Vagina (tissue), 2 donors: ENCODE results near the gene OOEP. TPM values are rescaled to one million over a fixed set of nuclear protein-coding genes. Genes with fewer than 3 reads are reported as not detected.

Source experiments
- DNase-seq, 2 donors: peaks; one replicate each; pipeline ENCODE4 v3.0.0-alpha.2; 2017; ENCODE audit errors: extremely low spot score in 2 of 2
- H3K27ac ChIP-seq: fragments of 200-600 bp; sonication (generic); one replicate; pipeline ENCODE4 v1.5.1; 2019
- H3K27me3 ChIP-seq: fragments of 200-600 bp; sonication (generic); one replicate; pipeline ENCODE4 v1.5.1; 2019
- H3K36me3 ChIP-seq, 2 donors: fragments of 200-600 bp; sonication (generic); one replicate each; pipeline ENCODE4 v1.5.1; 2017 to 2019
- H3K4me1 ChIP-seq: fragments of 200-600 bp; sonication (generic); one replicate; pipeline ENCODE4 v1.5.1; 2019
- H3K4me3 ChIP-seq, 2 donors: fragments of 200-600 bp; sonication (generic); 1 replicate in 1 of 2; 2 replicates in 1 of 2; pipeline ENCODE4 v1.5.1; 2016 to 2019
- H3K9me3 ChIP-seq: fragments of 200-600 bp; sonication (generic); one replicate; pipeline ENCODE4 v1.5.1; 2019
- CTCF ChIP-seq, 3 experiments: fragments of 450-650 bp in 2 of 3; fragments of 200-600 bp in 1 of 3; sonication (generic) in 1 of 3; IDR thresholded peaks; one replicate each; pipeline ENCODE4 v1.5.1; 2017 to 2019; ENCODE audit warnings: antibody characterized with exemption in 3 of 3, mild to moderate bottlenecking in 2 of 3, moderate library complexity in 2 of 3
- POLR2A ChIP-seq, 2 donors: fragments of 450-650 bp; IDR thresholded peaks; one replicate each; pipeline ENCODE4 v1.6.1; 2017; ENCODE audit warnings: antibody characterized with exemption in 2 of 2, mild to moderate bottlenecking in 2 of 2, moderate library complexity in 2 of 2
- POLR2AphosphoS5 ChIP-seq, 2 donors: sonication (generic); formaldehyde crosslinking; IDR thresholded peaks; one replicate each; pipeline ENCODE4 v1.9.0; 2017; ENCODE audit warnings: antibody characterized with exemption in 2 of 2, mild to moderate bottlenecking in 2 of 2, low read depth in 1 of 2; ENCODE audit not compliant: insufficient read depth in 1 of 2
- intact Hi-C: fragments of 100-400 bp; cut with DNase I; formaldehyde crosslinking; loops from one replicate; pipeline ENCODE4 v1.15.1; 2023
- total RNA-seq: library from RNA; depleted of rRNA; stranded (reverse); fragments of >200 nt; gene quantifications from one replicate; pipeline ENCODE4 v1.2.3, GENCODE V29; 2016

OOEP gene
- total RNA-seq, 1 donor from 2014 or later = not detected

- no peak overlapping the region for H3K27ac ChIP-seq
- intact Hi-C loops = no loop called here
- H3K4me1 ChIP-seq = no peaks in the 10 kb centered on the region
- no peaks in the 10 kb centered on the region for H3K9me3 ChIP-seq
- H3K4me3 ChIP-seq = no peak overlapping the region
- no peaks in the 10 kb centered on the region for H3K27me3 ChIP-seq
- no peak for DNase-seq
- H3K36me3 ChIP-seq = no peaks in the 10 kb centered on the region
- no peak for TF ChIP-seq POLR2A (IDR thresholded peaks at IDR 0.05)
- TF ChIP-seq CTCF (IDR thresholded peaks at IDR 0.05) = no peak
- no peak for TF ChIP-seq POLR2AphosphoS5 (IDR thresholded peaks at IDR 0.05; ENCODE audit: insufficient read depth in 1 of 2, low read depth in 1 of 2)
Observed at GRCh38 chr6:73377225-73377624, 7.5 kb upstream of the OOEP start.

GRCh38 chr6:73375216-73375615 lies 5.5 kb upstream of the OOEP start:
- no peaks in the 10 kb centered on the region for H3K27me3 ChIP-seq
- no peak for DNase-seq
- TF ChIP-seq POLR2AphosphoS5 (IDR thresholded peaks at IDR 0.05; ENCODE audit: insufficient read depth in 1 of 2, low read depth in 1 of 2) (no peak), POLR2A (IDR thresholded peaks at IDR 0.05) (no peak), CTCF (IDR thresholded peaks at IDR 0.05) (no peak)
- no peaks in the 10 kb centered on the region for H3K9me3 ChIP-seq
- H3K36me3 ChIP-seq = no peaks in the 10 kb centered on the region
- intact Hi-C loops = no loop called here
- no peak overlapping the region for H3K4me3 ChIP-seq
- no peaks in the 10 kb centered on the region for H3K4me1 ChIP-seq
- H3K27ac ChIP-seq = no peak overlapping the region

- Histone ChIP-seq H3K9me3 (no peaks in the 10 kb centered on the region), H3K27ac (no peak overlapping the region), H3K36me3 (no peaks in the 10 kb centered on the region), H3K27me3 (no peaks in the 10 kb centered on the region), H3K4me1 (no peaks in the 10 kb centered on the region), H3K4me3 (no peak overlapping the region)
- no peak for DNase-seq
- intact Hi-C loops = no loop called here
- TF ChIP-seq POLR2A (IDR thresholded peaks at IDR 0.05) = no peak
Observed at GRCh38 chr6:73372516-73372915, 2.8 kb upstream of the OOEP start.

GRCh38 chr6:73371984-73372383 lies 2.3 kb upstream of the OOEP start:
- TF ChIP-seq POLR2A (IDR thresholded peaks at IDR 0.05) = no peak
- TF ChIP-seq POLR2AphosphoS5 (IDR thresholded peaks at IDR 0.05; ENCODE audit: insufficient read depth in 1 of 2, low read depth in 1 of 2) = no peak
- TF ChIP-seq CTCF (IDR thresholded peaks at IDR 0.05) = no peak
- Histone ChIP-seq H3K27ac (no peak overlapping the region), H3K9me3 (no peaks in the 10 kb centered on the region), H3K36me3 (no peaks in the 10 kb centered on the region), H3K4me1 (no peaks in the 10 kb centered on the region), H3K4me3 (no peak overlapping the region), H3K27me3 (no peaks in the 10 kb centered on the region)
- no peak for DNase-seq
- intact Hi-C loops = no loop called here

- TF ChIP-seq POLR2A (IDR thresholded peaks at IDR 0.05) = no peak
- H3K9me3 ChIP-seq = no peaks in the 10 kb centered on the region
- no peaks in the 10 kb centered on the region for H3K27me3 ChIP-seq
- H3K4me3 ChIP-seq = no peak overlapping the region
- H3K36me3 ChIP-seq = no peaks in the 10 kb centered on the region
- DNase-seq = no peak
- H3K27ac ChIP-seq = no peak overlapping the region
- intact Hi-C loops = no loop called here
- no peaks in the 10 kb centered on the region for H3K4me1 ChIP-seq
Observed at GRCh38 chr6:73369157-73369556, 540 bp downstream of the OOEP start.

GRCh38 chr6:73368675-73369074 lies 1.0 kb downstream of the OOEP start:
- no peak for TF ChIP-seq POLR2A (IDR thresholded peaks at IDR 0.05)
- no peak for TF ChIP-seq POLR2AphosphoS5 (IDR thresholded peaks at IDR 0.05; ENCODE audit: insufficient read depth in 1 of 2, low read depth in 1 of 2)
- no peak for TF ChIP-seq CTCF (IDR thresholded peaks at IDR 0.05)
- Histone ChIP-seq H3K4me3 (no peak overlapping the region), H3K36me3 (no peaks in the 10 kb centered on the region), H3K27me3 (no peaks in the 10 kb centered on the region), H3K4me1 (no peaks in the 10 kb centered on the region), H3K9me3 (no peaks in the 10 kb centered on the region), H3K27ac (no peak overlapping the region)
- intact Hi-C loops = no loop called here
- no peak for DNase-seq
